ENCODE data around the gene PIEZO2. TPM values are rescaled to one million over a fixed set of nuclear protein-coding genes. Genes with fewer than 3 reads are reported as not detected.
A peak's percentile ranks its signal among the peaks of the same experiment; 100 is the strongest.
"Not testable (repeated sequence)": the region's sequence is repeated elsewhere in the genome, so short reads cannot be mapped to it uniquely, and the experiment has no call there.

The PIEZO2 gene
- polyA plus RNA-seq, 1 donor: 25.1 TPM

GRCh38 chr18:11134940-11135339 is 14.4 kb downstream of the PIEZO2 start:
- 87% methylated on average over 4 of the region's 4 CpGs for WGBS (ENCODE audit: insufficient coverage, low lambda C conversion rate)
- peaks cover 4% of the 10 kb centered on the region for H3K36me3 ChIP-seq (ENCODE audit: control insufficient read depth, insufficient read depth, low read length)
- no peak overlapping the region for H3K27ac ChIP-seq (ENCODE audit: low read length)
- H3K4me3 ChIP-seq (ENCODE audit: low read length): no peak overlapping the region
- no peaks in the 10 kb centered on the region for H3K4me1 ChIP-seq (ENCODE audit: control insufficient read depth, insufficient read depth, low read length)
- no peaks in the 10 kb centered on the region for H3K27me3 ChIP-seq (ENCODE audit: control insufficient read depth, insufficient read depth, low read length)
- no peaks in the 10 kb centered on the region for H3K9me3 ChIP-seq (ENCODE audit: control insufficient read depth, low read depth, low read length)
- DNase-seq: no peak

GRCh38 chr18:11129059-11129458 is 20.3 kb downstream of the PIEZO2 start:
- H3K27ac ChIP-seq (ENCODE audit: low read length): not testable (repeated sequence)
- WGBS (ENCODE audit: insufficient coverage, low lambda C conversion rate): no CpG with 5 or more reads among the region's 5 CpGs

GRCh38 chr18:11125492-11126315 is 23.7 kb downstream of the PIEZO2 start:
- H3K9me3 ChIP-seq (ENCODE audit: control insufficient read depth, low read depth, low read length): no peaks in the 10 kb centered on the region
- no peaks in the 10 kb centered on the region for H3K36me3 ChIP-seq (ENCODE audit: control insufficient read depth, insufficient read depth, low read length)
- no peak for DNase-seq
- no peak overlapping the region for H3K4me3 ChIP-seq (ENCODE audit: low read length)
- 67% methylated on average over 1 of the region's 10 CpGs for WGBS (ENCODE audit: insufficient coverage, low lambda C conversion rate)
- H3K4me1 ChIP-seq (ENCODE audit: control insufficient read depth, insufficient read depth, low read length): peaks cover 12% of the 10 kb centered on the region
- no peak overlapping the region for H3K27ac ChIP-seq (ENCODE audit: low read length)
- no peaks in the 10 kb centered on the region for H3K27me3 ChIP-seq (ENCODE audit: control insufficient read depth, insufficient read depth, low read length)

More at GRCh38 chr18:11129059-11129458, 20.3 kb downstream of the PIEZO2 start:
- H3K9me3 ChIP-seq (ENCODE audit: control insufficient read depth, low read depth, low read length); H3K27me3 ChIP-seq (ENCODE audit: control insufficient read depth, insufficient read depth, low read length); DNase-seq; H3K4me1 ChIP-seq (ENCODE audit: control insufficient read depth, insufficient read depth, low read length); H3K36me3 ChIP-seq (ENCODE audit: control insufficient read depth, insufficient read depth, low read length); H3K4me3 ChIP-seq (ENCODE audit: low read length): not testable (repeated sequence)

GRCh38 chr18:11124054-11124453 is 25.3 kb downstream of the PIEZO2 start:
- Histone ChIP-seq H3K4me3 (ENCODE audit: low read length) (no peak overlapping the region), H3K36me3 (ENCODE audit: control insufficient read depth, insufficient read depth, low read length) (no peaks in the 10 kb centered on the region), H3K27me3 (ENCODE audit: control insufficient read depth, insufficient read depth, low read length) (no peaks in the 10 kb centered on the region), H3K27ac (ENCODE audit: low read length) (no peak overlapping the region), H3K4me1 (ENCODE audit: control insufficient read depth, insufficient read depth, low read length) (peaks cover 21% of the 10 kb centered on the region), H3K9me3 (ENCODE audit: control insufficient read depth, low read depth, low read length) (no peaks in the 10 kb centered on the region)
- no peak for DNase-seq
- no CpG with 5 or more reads among the region's 1 CpG for WGBS (ENCODE audit: insufficient coverage, low lambda C conversion rate)

- WGBS (ENCODE audit: insufficient coverage, low lambda C conversion rate): no CpG with 5 or more reads among the region's 2 CpGs
- H3K36me3 ChIP-seq (ENCODE audit: control insufficient read depth, insufficient read depth, low read length): no peaks in the 10 kb centered on the region
- peak in 1 of 2 donors; percentile 61 for DNase-seq
- peak overlapping the region; percentile 46 for H3K27ac ChIP-seq (ENCODE audit: low read length)
- H3K27me3 ChIP-seq (ENCODE audit: control insufficient read depth, insufficient read depth, low read length): no peaks in the 10 kb centered on the region
- no peak overlapping the region for H3K4me3 ChIP-seq (ENCODE audit: low read length)
- peaks cover 21% of the 10 kb centered on the region for H3K4me1 ChIP-seq (ENCODE audit: control insufficient read depth, insufficient read depth, low read length)
- H3K9me3 ChIP-seq (ENCODE audit: control insufficient read depth, low read depth, low read length): no peaks in the 10 kb centered on the region
These were observed 27.9 kb downstream of the PIEZO2 start for GRCh38 chr18:11121443-11121849.

GRCh38 chr18:11119959-11120587 is 29.3 kb downstream of the PIEZO2 start:
- Histone ChIP-seq H3K36me3 (ENCODE audit: control insufficient read depth, insufficient read depth, low read length) (no peaks in the 10 kb centered on the region), H3K27ac (ENCODE audit: low read length) (peak overlapping the region; percentile 46), H3K27me3 (ENCODE audit: control insufficient read depth, insufficient read depth, low read length) (no peaks in the 10 kb centered on the region), H3K4me1 (ENCODE audit: control insufficient read depth, insufficient read depth, low read length) (peaks cover 18% of the 10 kb centered on the region), H3K4me3 (ENCODE audit: low read length) (no peak overlapping the region), H3K9me3 (ENCODE audit: control insufficient read depth, low read depth, low read length) (no peaks in the 10 kb centered on the region)
- WGBS (ENCODE audit: insufficient coverage, low lambda C conversion rate): 11% methylated on average over 1 of the region's 5 CpGs
- DNase-seq: peak; percentile 46 to 76

GRCh38 chr18:11119550-11119949 is 29.8 kb downstream of the PIEZO2 start:
- DNase-seq: no peak
- Histone ChIP-seq H3K36me3 (ENCODE audit: control insufficient read depth, insufficient read depth, low read length) (no peaks in the 10 kb centered on the region), H3K27ac (ENCODE audit: low read length) (peak overlapping the region; percentile 0), H3K9me3 (ENCODE audit: control insufficient read depth, low read depth, low read length) (no peaks in the 10 kb centered on the region), H3K27me3 (ENCODE audit: control insufficient read depth, insufficient read depth, low read length) (no peaks in the 10 kb centered on the region), H3K4me1 (ENCODE audit: control insufficient read depth, insufficient read depth, low read length) (peaks cover 23% of the 10 kb centered on the region), H3K4me3 (ENCODE audit: low read length) (no peak overlapping the region)
- WGBS (ENCODE audit: insufficient coverage, low lambda C conversion rate): 17% methylated on average over 1 of the region's 4 CpGs

- H3K4me3 ChIP-seq (ENCODE audit: low read length): no peak overlapping the region
- WGBS (ENCODE audit: insufficient coverage, low lambda C conversion rate): 100% methylated on average over 1 of the region's 3 CpGs
- H3K9me3 ChIP-seq (ENCODE audit: control insufficient read depth, low read depth, low read length): no peaks in the 10 kb centered on the region
- H3K27me3 ChIP-seq (ENCODE audit: control insufficient read depth, insufficient read depth, low read length): no peaks in the 10 kb centered on the region
- H3K4me1 ChIP-seq (ENCODE audit: control insufficient read depth, insufficient read depth, low read length): peaks cover 25% of the 10 kb centered on the region
- H3K27ac ChIP-seq (ENCODE audit: low read length): no peak overlapping the region
- H3K36me3 ChIP-seq (ENCODE audit: control insufficient read depth, insufficient read depth, low read length): no peaks in the 10 kb centered on the region
- no peak for DNase-seq
These were observed 31.2 kb downstream of the PIEZO2 start for GRCh38 chr18:11118051-11118766.

- no peaks in the 10 kb centered on the region for H3K36me3 ChIP-seq (ENCODE audit: control insufficient read depth, insufficient read depth, low read length)
- peaks cover 17% of the 10 kb centered on the region for H3K4me1 ChIP-seq (ENCODE audit: control insufficient read depth, insufficient read depth, low read length)
- no peak overlapping the region for H3K4me3 ChIP-seq (ENCODE audit: low read length)
- no peaks in the 10 kb centered on the region for H3K9me3 ChIP-seq (ENCODE audit: control insufficient read depth, low read depth, low read length)
- WGBS (ENCODE audit: insufficient coverage, low lambda C conversion rate): no CpG with 5 or more reads among the region's 1 CpG
- no peak for DNase-seq
- no peaks in the 10 kb centered on the region for H3K27me3 ChIP-seq (ENCODE audit: control insufficient read depth, insufficient read depth, low read length)
- H3K27ac ChIP-seq (ENCODE audit: low read length): no peak overlapping the region
These were observed 34.1 kb downstream of the PIEZO2 start for GRCh38 chr18:11115276-11115675.

- peaks cover 14% of the 10 kb centered on the region for H3K4me1 ChIP-seq (ENCODE audit: control insufficient read depth, insufficient read depth, low read length)
- no peaks in the 10 kb centered on the region for H3K27me3 ChIP-seq (ENCODE audit: control insufficient read depth, insufficient read depth, low read length)
- no peak for DNase-seq
- H3K36me3 ChIP-seq (ENCODE audit: control insufficient read depth, insufficient read depth, low read length): no peaks in the 10 kb centered on the region
- H3K9me3 ChIP-seq (ENCODE audit: control insufficient read depth, low read depth, low read length): no peaks in the 10 kb centered on the region
- no peak overlapping the region for H3K27ac ChIP-seq (ENCODE audit: low read length)
- no CpG with 5 or more reads among the region's 2 CpGs for WGBS (ENCODE audit: insufficient coverage, low lambda C conversion rate)
- H3K4me3 ChIP-seq (ENCODE audit: low read length): no peak overlapping the region
These were observed 34.7 kb downstream of the PIEZO2 start for GRCh38 chr18:11114653-11115052.
